Endothelial cell (in vitro differentiated cells): Measurements from ENCODE around the gene SLMAP. TPM values are rescaled to one million over a fixed set of nuclear protein-coding genes. Genes with fewer than 3 reads are reported as not detected.

Experiments
- DNase-seq: peaks from one replicate; pipeline ENCODE4 v3.0.0; 2021; ENCODE audit warnings: low spot score
- H3K27ac Mint-ChIP-seq: one replicate; pipeline ENCODE4 v1.8.0; 2021; ENCODE audit warnings: mixed read lengths, inconsistent platforms; ENCODE audit not compliant: unreplicated experiment
- H3K27me3 Mint-ChIP-seq: one replicate; pipeline ENCODE4 v1.8.0; 2021; ENCODE audit warnings: mild to moderate bottlenecking, moderate library complexity, mixed read lengths, inconsistent platforms; ENCODE audit not compliant: unreplicated experiment
- H3K36me3 Mint-ChIP-seq: one replicate; pipeline ENCODE4 v1.8.0; 2021; ENCODE audit warnings: mild to moderate bottlenecking, low read depth, mixed read lengths, inconsistent platforms; ENCODE audit not compliant: unreplicated experiment
- H3K4me1 Mint-ChIP-seq: one replicate; pipeline ENCODE4 v1.8.0; 2021; ENCODE audit warnings: mild to moderate bottlenecking, mixed read lengths, inconsistent platforms; ENCODE audit not compliant: unreplicated experiment
- H3K4me3 Mint-ChIP-seq: one replicate; pipeline ENCODE4 v1.8.0; 2021; ENCODE audit warnings: mild to moderate bottlenecking, mixed read lengths, inconsistent platforms; ENCODE audit not compliant: unreplicated experiment
- H3K9me3 Mint-ChIP-seq: one replicate; pipeline ENCODE4 v1.8.0; 2021; ENCODE audit warnings: mixed read lengths, inconsistent platforms; ENCODE audit not compliant: unreplicated experiment
- CTCF ChIP-seq: fragments of 200-600 bp; sonication (generic); IDR thresholded peaks from one replicate; pipeline ENCODE4 v1.5.0; 2021; ENCODE audit warnings: antibody characterized with exemption; ENCODE audit not compliant: unreplicated experiment
- total RNA-seq: library from RNA; stranded (reverse); fragmentation: NEBNext Ultra II Directional; extraction: Animal tissue kit (Norgen Biotek cat#: 25700); gene quantifications from one replicate; pipeline ENCODE4 v1.2.1, GENCODE V29; 2021; ENCODE audit not compliant: unreplicated experiment

SLMAP gene
- total RNA-seq, 1 donor from 2014 or later, result 45.7 TPM

GRCh38 chr3:57977818-57978235 is 221.7 kb downstream of the SLMAP start:
- Mint-ChIP-seq H3K4me1 (peaks cover 12% of the 10 kb centered on the region), H3K9me3 (no peaks in the 10 kb centered on the region), H3K4me3 (no peak overlapping the region), H3K27me3 (peaks cover 7% of the 10 kb centered on the region), H3K27ac (no peak overlapping the region), H3K36me3 (no peaks in the 10 kb centered on the region)
- TF ChIP-seq CTCF, result no peak
- no peak for DNase-seq

GRCh38 chr3:57978316-57978715 is 222.2 kb downstream of the SLMAP start:
- Mint-ChIP-seq H3K4me1 (peaks cover 10% of the 10 kb centered on the region), H3K4me3 (no peak overlapping the region), H3K36me3 (no peaks in the 10 kb centered on the region), H3K27me3 (peaks cover 7% of the 10 kb centered on the region), H3K9me3 (no peaks in the 10 kb centered on the region), H3K27ac (no peak overlapping the region)
- no peak for DNase-seq
- TF ChIP-seq CTCF, result no peak

Other genes with a start within 250 kb of the SLMAP start
- gene DNAH12, start 212.0 kb upstream of the SLMAP start, total RNA-seq, result 0.85 TPM
- 11.0 TPM for gene PDE12, start 200.0 kb upstream of the SLMAP start, total RNA-seq
- gene ARF4, start 159.0 kb upstream of the SLMAP start, total RNA-seq, result 161 TPM
- gene DENND6A, start 63.2 kb upstream of the SLMAP start, total RNA-seq, result 25.3 TPM